ENCODE results near the gene TNFSF13B. TPM values are rescaled to one million over a fixed set of nuclear protein-coding genes. Genes with fewer than 3 reads are reported as not detected.
"Not testable (repeated sequence)": the region's sequence is repeated elsewhere in the genome, so short reads cannot be mapped to it uniquely, and the experiment has no call there.

TNFSF13B gene, protein sequence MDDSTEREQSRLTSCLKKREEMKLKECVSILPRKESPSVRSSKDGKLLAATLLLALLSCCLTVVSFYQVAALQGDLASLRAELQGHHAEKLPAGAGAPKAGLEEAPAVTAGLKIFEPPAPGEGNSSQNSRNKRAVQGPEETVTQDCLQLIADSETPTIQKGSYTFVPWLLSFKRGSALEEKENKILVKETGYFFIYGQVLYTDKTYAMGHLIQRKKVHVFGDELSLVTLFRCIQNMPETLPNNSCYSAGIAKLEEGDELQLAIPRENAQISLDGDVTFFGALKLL
- not detected in 2 replicates for total RNA-seq (2014; rRNA removed; shearing (Covaris generic))

DNA sequence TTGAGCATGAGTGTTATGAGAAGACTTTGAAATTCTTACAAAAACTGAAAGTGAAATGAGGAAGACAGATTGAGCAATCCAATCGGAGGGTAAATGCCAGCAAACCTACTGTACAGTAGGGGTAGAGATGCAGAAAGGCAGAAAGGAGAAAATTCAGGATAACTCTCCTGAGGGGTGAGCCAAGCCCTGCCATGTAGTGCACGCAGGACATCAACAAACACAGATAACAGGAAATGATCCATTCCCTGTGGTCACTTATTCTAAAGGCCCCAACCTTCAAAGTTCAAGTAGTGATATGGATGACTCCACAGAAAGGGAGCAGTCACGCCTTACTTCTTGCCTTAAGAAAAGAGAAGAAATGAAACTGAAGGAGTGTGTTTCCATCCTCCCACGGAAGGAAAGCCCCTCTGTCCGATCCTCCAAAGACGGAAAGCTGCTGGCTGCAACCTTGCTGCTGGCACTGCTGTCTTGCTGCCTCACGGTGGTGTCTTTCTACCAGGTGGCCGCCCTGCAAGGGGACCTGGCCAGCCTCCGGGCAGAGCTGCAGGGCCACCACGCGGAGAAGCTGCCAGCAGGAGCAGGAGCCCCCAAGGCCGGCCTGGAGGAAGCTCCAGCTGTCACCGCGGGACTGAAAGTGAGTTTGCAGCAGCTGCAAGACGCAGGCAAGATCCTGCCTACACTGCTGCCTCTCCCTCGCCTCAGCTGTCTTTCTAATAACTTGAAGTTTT, at the start of gene TNFSF13B:
TSS of gene TNFSF13B (plus strand) at position 118 of the 728 bp plus-strand sequence. CDS start at position 296, 178 bp downstream.
- in situ Hi-C loops (cut with HindIII; ENCODE audit: low sequenced_read_pairs): loop anchor here (10.0 kb wide), 1 partner anchor 65 kb away; no protein-coding TSS in a partner anchor
- peak; percentile 20 for DNase-seq (ENCODE audit: low spot score)

DNA sequence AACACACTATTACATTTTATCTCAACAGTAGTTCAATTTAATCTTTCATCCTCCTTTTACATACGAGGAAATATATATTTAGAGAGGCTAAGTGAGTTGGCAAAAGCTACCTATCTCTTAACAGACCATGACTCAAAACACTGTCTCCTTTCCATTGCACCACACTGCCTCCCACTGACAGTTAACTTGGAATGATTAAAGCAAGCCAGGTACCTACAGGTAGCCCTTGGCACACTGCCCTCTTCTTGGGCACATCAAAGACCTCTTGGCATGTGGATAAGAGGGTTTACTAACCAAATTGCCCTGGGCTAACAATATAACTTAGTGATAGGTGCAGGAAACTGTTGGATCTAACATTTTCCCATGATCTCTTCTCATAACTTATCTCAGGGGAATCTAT, 49.5 kb upstream of the TNFSF13B start:
- no peak for DNase-seq (ENCODE audit: low spot score)
- in situ Hi-C loops (cut with HindIII; ENCODE audit: low sequenced_read_pairs): no loop called here

DNA sequence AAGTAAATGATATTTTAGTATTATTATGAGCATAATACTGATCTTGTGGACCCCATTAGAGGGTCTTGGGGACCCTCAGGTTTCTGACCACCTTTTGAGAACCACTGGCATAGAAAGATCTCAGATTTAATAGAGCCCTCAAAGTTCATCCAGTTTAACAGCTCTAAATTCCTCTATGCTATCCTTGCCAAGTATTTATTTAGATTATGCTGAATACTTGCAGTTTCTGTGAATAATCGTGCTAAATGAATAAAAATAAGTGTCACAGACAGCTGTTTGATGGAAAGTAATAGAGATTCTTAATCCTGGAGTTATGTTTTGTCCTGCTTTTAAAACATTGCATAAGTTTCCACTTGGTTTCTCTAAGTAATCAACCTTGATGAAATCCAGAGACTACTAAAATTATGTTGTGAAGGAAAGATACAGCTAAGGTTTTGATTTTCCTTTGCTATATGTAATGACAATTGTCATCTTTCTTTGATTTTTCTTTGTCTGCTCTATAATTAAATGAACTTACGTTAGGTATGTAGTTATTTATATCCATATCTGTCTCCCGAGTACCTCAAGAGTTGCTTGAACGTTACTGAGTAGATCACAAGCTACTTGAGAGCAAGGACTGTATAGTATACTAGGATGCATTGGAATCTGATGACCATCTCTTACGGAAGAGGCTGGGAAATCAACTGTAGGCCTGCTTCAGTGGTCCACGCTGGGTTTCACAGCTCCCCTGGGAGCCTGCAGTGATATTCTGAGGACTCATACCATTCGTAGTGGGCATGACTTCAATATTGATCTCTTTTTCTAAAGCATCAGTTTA, 45.6 kb upstream of the TNFSF13B start:
- in situ Hi-C loops (cut with HindIII; ENCODE audit: low sequenced_read_pairs): no loop called here
- DNase-seq (ENCODE audit: low spot score): no peak

- in situ Hi-C loops (cut with HindIII; ENCODE audit: low sequenced_read_pairs): no loop called here
These were observed 44.1 kb upstream of the TNFSF13B start for GRCh38 chr13:108225440-108225839.

GRCh38 chr13:108226184-108226583, 43.3 kb upstream of the TNFSF13B start:
- no peak for DNase-seq (ENCODE audit: low spot score)
- in situ Hi-C loops (cut with HindIII; ENCODE audit: low sequenced_read_pairs): no loop called here

More at GRCh38 chr13:108225440-108225839, 44.1 kb upstream of the TNFSF13B start:
- DNase-seq (ENCODE audit: low spot score): no peak

DNA sequence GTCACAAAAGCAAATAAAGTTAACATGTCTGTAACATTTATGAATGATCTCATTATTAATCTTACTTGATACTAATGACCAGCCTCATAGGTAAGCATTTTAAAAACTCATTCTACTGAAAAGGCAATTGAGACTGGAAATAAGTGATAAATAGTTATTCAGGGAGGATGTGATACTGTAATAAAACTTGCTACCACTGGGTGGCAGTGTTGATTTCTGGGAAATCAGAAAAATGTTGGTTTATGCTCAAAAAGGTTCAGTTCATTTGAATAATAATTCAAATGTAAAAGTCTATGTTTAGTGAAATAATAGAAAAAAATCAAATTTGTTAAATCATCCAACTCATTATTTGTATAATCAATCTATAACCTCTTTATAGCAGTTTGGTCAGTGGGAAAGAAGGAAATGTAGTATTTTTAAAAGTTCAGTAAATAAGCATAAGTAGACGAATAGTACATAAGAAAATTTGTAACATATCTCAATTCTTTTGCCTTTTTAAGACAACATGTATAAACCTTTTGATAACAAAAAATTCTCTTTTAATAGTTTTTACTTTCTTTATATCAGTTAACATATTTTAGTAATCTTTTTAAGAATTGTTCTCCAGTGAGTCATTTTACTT, 41.8 kb upstream of the TNFSF13B start:
- peak; percentile 64 for DNase-seq (ENCODE audit: low spot score)
- in situ Hi-C loops (cut with HindIII; ENCODE audit: low sequenced_read_pairs): no loop called here

DNA sequence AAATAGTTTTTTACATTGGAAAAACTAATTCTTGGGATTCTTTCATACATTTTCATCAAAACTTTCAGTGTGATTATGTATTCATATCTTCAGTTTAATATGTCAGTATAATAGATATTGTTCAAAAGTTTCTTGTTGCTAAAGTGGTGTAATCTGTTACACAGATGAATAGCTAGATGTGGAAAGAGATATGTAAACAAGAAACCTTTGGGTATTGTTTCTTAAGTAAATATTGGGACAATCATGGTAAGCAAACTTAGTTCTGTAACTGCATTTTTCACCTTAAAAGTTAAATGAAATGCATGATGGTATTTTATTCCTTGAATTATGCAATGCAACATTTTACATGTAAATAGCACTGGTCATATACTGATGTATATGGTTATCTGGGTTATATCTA, 39.1 kb upstream of the TNFSF13B start:
- no peak for DNase-seq (ENCODE audit: low spot score)
- in situ Hi-C loops (cut with HindIII; ENCODE audit: low sequenced_read_pairs): no loop called here

- in situ Hi-C loops (cut with HindIII; ENCODE audit: low sequenced_read_pairs): no loop called here
- no peak for DNase-seq (ENCODE audit: low spot score)
These were observed 20.4 kb upstream of the TNFSF13B start for GRCh38 chr13:108249150-108249549.

GRCh38 chr13:108257248-108257647, 12.3 kb upstream of the TNFSF13B start:
- in situ Hi-C loops (cut with HindIII; ENCODE audit: low sequenced_read_pairs): no loop called here
- DNase-seq (ENCODE audit: low spot score): no peak

GRCh38 chr13:108263621-108264355, 5.7 kb upstream of the TNFSF13B start:
- in situ Hi-C loops (cut with HindIII; ENCODE audit: low sequenced_read_pairs): no loop called here
- no peak for DNase-seq (ENCODE audit: low spot score)

DNA sequence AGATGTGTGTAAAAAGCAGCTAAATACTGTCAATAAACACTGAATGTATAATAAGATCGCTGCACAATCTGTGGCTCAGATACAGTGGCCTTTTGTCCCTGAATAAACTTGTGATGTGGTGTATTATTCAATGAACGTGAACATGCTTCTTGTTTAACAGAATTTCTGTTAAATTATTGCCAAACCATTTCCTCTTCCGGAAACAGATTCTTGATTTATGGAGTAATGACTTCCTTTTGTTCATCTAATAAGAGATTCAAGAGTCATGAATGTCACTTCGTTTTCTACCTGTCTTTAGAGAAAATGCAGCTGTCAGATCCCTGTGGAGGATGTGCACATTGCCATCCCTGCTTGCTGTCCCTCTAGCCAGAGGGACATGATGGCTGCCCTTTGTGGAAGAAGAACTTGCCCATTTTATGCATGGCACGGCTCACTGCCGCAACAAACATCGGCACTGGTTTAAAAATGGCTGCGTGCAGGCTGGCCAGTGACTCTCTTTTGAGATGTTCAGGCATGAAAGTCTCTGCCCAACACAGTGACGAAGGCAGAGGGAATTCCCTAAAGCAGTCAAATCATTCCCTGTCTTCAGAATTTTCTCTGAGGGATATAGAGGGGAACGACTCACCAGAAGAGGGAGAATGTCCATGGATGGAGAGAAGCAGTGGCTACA, 3.1 kb upstream of the TNFSF13B start:
- no peak for DNase-seq (ENCODE audit: low spot score)
- in situ Hi-C loops (cut with HindIII; ENCODE audit: low sequenced_read_pairs): no loop called here

- in situ Hi-C loops (cut with HindIII; ENCODE audit: low sequenced_read_pairs): no loop called here
- DNase-seq (ENCODE audit: low spot score): no peak
These were observed 2.2 kb upstream of the TNFSF13B start for GRCh38 chr13:108267347-108267746.

GRCh38 chr13:108267855-108268254, 1.7 kb upstream of the TNFSF13B start:
- in situ Hi-C loops (cut with HindIII; ENCODE audit: low sequenced_read_pairs); DNase-seq (ENCODE audit: low spot score): not testable (repeated sequence)

DNA sequence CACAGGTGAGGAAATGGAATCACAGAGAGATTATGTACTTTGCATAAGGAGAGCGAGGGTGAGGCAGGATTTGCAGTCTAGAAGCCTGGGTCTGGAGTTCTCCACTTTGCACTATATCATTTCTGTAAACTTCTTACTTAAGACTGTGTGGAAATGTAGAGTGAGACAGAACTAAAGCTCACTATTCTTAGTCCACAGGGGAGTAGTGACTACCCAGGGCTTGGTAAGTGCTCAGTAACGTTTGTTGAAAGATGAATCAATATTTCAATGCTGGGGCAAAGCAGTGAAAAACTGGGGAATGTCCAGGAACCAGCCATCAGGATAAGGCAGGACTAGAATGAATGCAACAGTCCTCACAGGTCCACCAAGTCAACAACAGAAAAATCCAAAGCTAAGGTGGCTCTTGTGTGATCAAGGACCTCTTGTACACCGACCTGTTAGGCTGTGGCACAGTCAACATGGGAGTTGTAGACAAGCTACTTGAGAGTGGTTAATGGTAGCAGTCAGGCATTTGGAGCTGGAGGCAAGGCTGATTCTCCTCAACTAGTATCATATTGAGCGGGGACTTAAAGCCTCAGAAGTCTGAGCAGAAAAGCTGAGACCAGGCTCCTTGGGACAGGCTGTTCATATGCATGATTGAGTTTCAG, 929 bp upstream of the TNFSF13B start:
- in situ Hi-C loops (cut with HindIII; ENCODE audit: low sequenced_read_pairs): no loop called here
- no peak for DNase-seq (ENCODE audit: low spot score)

GRCh38 chr13:108270442-108270841, 924 bp downstream of the TNFSF13B start:
- in situ Hi-C loops (cut with HindIII; ENCODE audit: low sequenced_read_pairs): loop anchor here (10.0 kb wide), 1 partner anchor 64 kb away; no protein-coding TSS in a partner anchor

GRCh38 chr13:108272333-108272732, 2.8 kb downstream of the TNFSF13B start:
- DNase-seq (ENCODE audit: low spot score): no peak
- in situ Hi-C loops (cut with HindIII; ENCODE audit: low sequenced_read_pairs): loop anchor here (10.0 kb wide), 1 partner anchor 62 kb away; no protein-coding TSS in a partner anchor

More at GRCh38 chr13:108270442-108270841, 924 bp downstream of the TNFSF13B start:
- no peak for DNase-seq (ENCODE audit: low spot score)

DNA sequence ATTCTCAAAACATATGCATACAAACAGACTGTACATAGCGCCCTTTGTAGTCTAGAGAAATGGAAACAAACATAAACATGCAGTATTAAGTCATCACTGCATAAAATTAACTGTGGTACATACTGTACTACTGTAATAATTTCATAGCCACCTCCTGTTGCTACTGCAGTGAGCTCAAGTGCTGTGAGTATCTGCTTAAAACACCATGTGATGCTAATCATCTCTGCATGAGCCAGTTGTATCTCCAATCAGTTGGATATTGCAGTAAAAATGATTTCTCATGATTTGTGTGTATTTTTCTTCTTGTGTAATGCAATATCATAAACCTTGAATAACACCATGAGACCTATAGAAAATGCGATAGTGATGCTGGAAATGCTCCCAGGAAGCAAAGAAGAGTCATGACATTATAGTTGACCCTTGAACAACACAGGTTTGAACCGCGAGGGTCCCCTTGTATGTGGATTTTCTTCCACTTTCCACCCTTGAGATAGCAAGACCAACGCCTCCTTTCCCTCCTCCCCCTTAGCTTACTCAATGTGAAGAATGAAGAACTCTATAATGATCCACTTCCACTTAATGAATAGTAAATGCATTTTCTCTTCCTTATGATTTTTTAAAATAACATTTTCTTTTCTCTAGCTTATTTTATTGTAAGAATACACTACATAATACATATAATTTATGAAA, 4.1 kb downstream of the TNFSF13B start:
- in situ Hi-C loops (cut with HindIII; ENCODE audit: low sequenced_read_pairs): loop anchor here (10.0 kb wide), 1 partner anchor 61 kb away; no protein-coding TSS in a partner anchor
- DNase-seq (ENCODE audit: low spot score): no peak
